AG04450 (cell line): ENCODE data around the gene NSUN4. TPM values are rescaled to one million over a fixed set of nuclear protein-coding genes. Genes with fewer than 3 reads are reported as not detected.

ENCODE experiments used
- CTCF ChIA-PET: fragments of 300-600, 350-600 bp; formaldehyde crosslinking; extraction: SDS; loops from one replicate; lab custom pipeline; 2022; ENCODE audit warnings: antibody characterized with exemption, inconsistent platforms; lab: Charles Lee
- POLR2A ChIA-PET: fragments of 350-600 bp; formaldehyde crosslinking; extraction: SDS; loops from one replicate; lab custom pipeline; 2021; ENCODE audit warnings: antibody characterized with exemption, inconsistent platforms; lab: Yijun Ruan, JAX
- DNase-seq: peaks from one replicate; pipeline ENCODE4 v3.0.0-alpha.2; 2011; ENCODE audit warnings: low read depth, low spot score
- H3K27ac ChIP-seq: one replicate; pipeline ENCODE4 v1.5.1; 2012; ENCODE audit warnings: low read depth, low read length, control low read depth
- H3K27me3 ChIP-seq: one replicate; pipeline ENCODE4 v1.6.0; 2012; ENCODE audit warnings: low read length; ENCODE audit not compliant: control insufficient read depth, insufficient read depth
- H3K4me3 ChIP-seq: 2 replicates; pipeline ENCODE4 v1.5.1; 2011; ENCODE audit warnings: mild to moderate bottlenecking, low read depth, low read length, control low read depth
- H3K9me3 ChIP-seq: 2 replicates; pipeline ENCODE4 v1.5.1; 2012; ENCODE audit warnings: low read length; ENCODE audit not compliant: control insufficient read depth, insufficient read depth
- CTCF ChIP-seq: IDR thresholded peaks from 2 replicates; pipeline ENCODE4 v1.5.1; 2011; ENCODE audit warnings: low read depth, low read length, control low read depth, inconsistent platforms
- polyA plus RNA-seq: library from polyadenylated mRNA; depleted of rRNA; stranded (reverse); fragments of >200 nt; gene quantifications from 2 replicates; pipeline ENCODE4 v1.2.3, GENCODE V29; 2011; rRNA removed

Gene NSUN4
- polyA plus RNA-seq, 1 experiment = 18.4 TPM

GRCh38 chr1:46409063-46409372, 68.4 kb downstream of the NSUN4 start:
- Histone ChIP-seq H3K4me3 (no peak overlapping the region), H3K9me3 (peaks cover 8% of the 10 kb centered on the region; the same call in 1 of the 2 replicates), H3K27me3 (peaks cover 18% of the 10 kb centered on the region), H3K27ac (no peak overlapping the region)
- ChIA-PET POLR2A (interaction anchor here (0.7 kb wide), 1 partner anchor 28 kb away, joined by 3 read pairs; no protein-coding TSS in a partner anchor), CTCF (interaction anchor here (0.9 to 1.3 kb wide), 5 partner anchors 36 to 139 kb away, joined by 3 to 5 read pairs (median 3); no protein-coding TSS in a partner anchor)
- DNase-seq = no peak
- no peak for TF ChIP-seq CTCF

DNA sequence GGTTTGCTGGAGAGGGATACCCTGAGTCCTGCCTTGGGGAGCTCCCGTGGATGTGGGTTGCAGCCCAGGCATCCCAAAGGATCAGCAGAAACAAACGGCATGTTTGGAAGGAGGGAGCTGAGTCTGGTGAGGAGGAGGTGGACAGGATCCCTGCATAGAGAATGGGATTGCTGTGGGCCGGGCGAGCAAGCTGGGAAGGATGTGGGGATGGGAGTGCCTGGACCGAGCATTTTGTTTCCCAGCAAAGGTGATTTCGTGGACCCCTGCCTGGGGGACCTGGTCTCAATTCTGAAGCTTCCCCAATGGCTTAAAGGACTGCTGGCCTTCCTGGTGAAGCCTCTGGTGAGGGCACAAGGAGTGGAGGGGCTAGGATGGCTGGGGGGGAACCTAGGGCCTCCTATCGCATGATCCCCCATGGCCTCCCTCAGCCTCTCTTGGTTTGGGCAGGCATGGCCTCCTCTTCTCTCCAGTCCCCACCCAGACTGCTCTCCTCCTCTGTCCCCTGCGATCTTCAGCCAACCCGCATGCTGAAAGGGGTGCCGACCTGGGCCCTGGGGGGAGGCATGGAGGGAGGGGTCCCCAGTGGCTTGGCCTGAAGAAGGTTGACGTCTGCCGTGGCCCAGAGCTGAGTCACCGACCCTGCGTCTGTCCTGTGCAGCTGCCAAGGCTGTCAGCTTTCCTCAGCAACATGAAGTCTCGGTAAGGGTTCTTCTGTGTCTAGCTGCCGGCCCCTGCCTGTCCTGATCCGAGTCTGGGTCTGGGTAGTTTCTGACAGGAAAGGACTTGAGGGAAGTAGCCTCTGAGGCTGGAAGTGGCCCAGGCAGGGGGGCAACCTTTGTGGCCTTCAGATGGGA, 69.8 kb downstream of the NSUN4 start:
- Histone ChIP-seq H3K27ac (no peak overlapping the region), H3K4me3 (no peak overlapping the region), H3K9me3 (peaks cover 8% of the 10 kb centered on the region; the same call in 1 of the 2 replicates), H3K27me3 (peaks cover 25% of the 10 kb centered on the region)
- POLR2A ChIA-PET = no interaction called here
- TF ChIP-seq CTCF = no peak
- CTCF ChIA-PET = interaction anchor here (0.7 to 0.9 kb wide), 3 partner anchors 36 to 768 kb away, joined by 3 read pairs; no protein-coding TSS in a partner anchor
- no peak for DNase-seq

DNA sequence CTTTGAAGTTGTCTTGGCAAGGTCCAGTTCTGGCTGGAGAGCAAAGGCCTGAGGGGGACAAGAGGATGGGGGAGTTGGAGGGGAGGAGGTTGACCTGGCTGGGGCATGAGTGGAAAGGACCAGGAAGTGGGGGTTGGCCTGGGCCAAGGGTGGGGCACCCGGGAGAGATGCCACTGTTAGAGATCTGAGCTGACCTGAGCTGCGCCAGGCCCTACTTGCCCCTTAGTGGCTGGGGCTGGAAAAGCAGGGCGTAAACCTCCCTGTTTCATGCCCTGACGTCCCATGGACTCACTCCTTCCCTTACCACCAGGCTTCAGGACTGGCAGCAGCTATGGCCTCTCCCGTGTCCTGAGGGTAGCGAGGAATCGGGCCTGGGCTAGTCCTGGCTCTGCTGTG, 70.4 kb downstream of the NSUN4 start:
- CTCF ChIA-PET = interaction anchor here (0.7 kb wide), 1 partner anchor 36 kb away, joined by 3 read pairs; no protein-coding TSS in a partner anchor
- Histone ChIP-seq H3K9me3 (peaks cover 8% of the 10 kb centered on the region; the same call in 1 of the 2 replicates), H3K27me3 (peaks cover 25% of the 10 kb centered on the region), H3K27ac (no peak overlapping the region), H3K4me3 (no peak overlapping the region)
- no peak for TF ChIP-seq CTCF
- no peak for DNase-seq
- POLR2A ChIA-PET = no interaction called here

Other genes with a start within 250 kb of the NSUN4 start
- 11.3 and 14.5 TPM in 2 replicates for gene PIK3R3, start 208.2 kb upstream of the NSUN4 start, polyA plus RNA-seq
- gene TSPAN1, start 165.7 kb upstream of the NSUN4 start, polyA plus RNA-seq = 0.43 and 0.45 TPM in 2 replicates
- not detected in 2 replicates for gene P3R3URF, start 164.3 kb upstream of the NSUN4 start, polyA plus RNA-seq
- gene POMGNT1, start 142.4 kb upstream of the NSUN4 start, polyA plus RNA-seq = 41.9 and 50.8 TPM in 2 replicates
- gene LURAP1, start 137.5 kb upstream of the NSUN4 start, polyA plus RNA-seq = 2.4 and 2.6 TPM in 2 replicates
- gene RAD54L, start 93.0 kb upstream of the NSUN4 start, polyA plus RNA-seq = 1.8 and 1.9 TPM in 2 replicates
- gene LRRC41, start 37.2 kb upstream of the NSUN4 start, polyA plus RNA-seq = 66.3 and 80.2 TPM in 2 replicates
- gene UQCRH, start 37.1 kb upstream of the NSUN4 start, polyA plus RNA-seq = 611 and 757 TPM in 2 replicates
- 0.06 and 0.21 TPM in 2 replicates for gene FAAH, start 53.5 kb downstream of the NSUN4 start, polyA plus RNA-seq
- not detected in 2 replicates for gene DMBX1, start 149.0 kb downstream of the NSUN4 start, polyA plus RNA-seq
- gene KNCN, start 210.8 kb downstream of the NSUN4 start, polyA plus RNA-seq = not detected in 2 replicates